GM18511 (cell line): ENCODE measurements around the gene SPOCD1.

Experiments
- ATAC-seq: cut with Tn5 transposase; IDR thresholded peaks from one replicate; pipeline ENCODE4 v1.9.1; 2021; ENCODE audit warnings: mild to moderate bottlenecking, moderate library complexity; ENCODE audit not compliant: unreplicated experiment

SPOCD1 gene

DNA sequence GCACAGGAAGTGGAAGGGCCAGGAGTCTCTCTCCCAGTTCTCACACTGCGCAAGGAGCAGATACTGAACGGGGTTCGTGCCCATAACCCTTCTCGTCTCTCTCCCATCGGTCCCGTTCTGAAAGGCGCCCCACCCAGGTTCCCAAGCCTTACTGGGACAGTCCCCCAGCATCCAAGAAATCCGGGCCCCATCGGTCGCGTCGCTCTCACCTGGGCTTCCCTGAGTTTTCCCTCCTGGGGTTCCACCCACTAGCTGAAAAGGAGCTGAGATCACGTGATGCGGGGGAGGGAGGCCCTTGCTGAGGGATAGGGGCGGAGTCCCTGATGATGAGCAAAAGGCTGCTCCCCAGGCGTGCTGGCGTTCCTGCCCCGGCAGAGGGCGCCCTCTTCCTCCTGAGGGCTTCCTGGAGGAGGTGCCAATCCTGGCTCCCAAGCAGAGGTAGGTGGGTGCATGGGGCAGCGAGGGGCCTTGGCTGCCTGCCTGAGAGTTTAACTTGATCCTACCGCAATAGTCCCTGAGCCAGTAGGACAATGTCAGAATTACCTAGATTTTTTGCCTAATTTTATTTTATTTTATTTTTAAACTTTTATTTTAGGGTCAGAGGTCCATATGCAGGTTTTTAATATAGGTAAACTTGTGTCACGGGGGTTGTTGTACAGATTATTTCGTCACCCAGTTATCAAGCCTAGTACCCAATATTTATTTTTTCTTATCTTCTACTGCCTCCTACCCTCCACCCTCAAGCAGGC, at the start of gene SPOCD1:
TSS of gene SPOCD1 (minus strand) at position 271 of the 749 bp plus-strand sequence. CDS start 689 bp downstream, outside the sequence.
- ATAC-seq: no peak

DNA sequence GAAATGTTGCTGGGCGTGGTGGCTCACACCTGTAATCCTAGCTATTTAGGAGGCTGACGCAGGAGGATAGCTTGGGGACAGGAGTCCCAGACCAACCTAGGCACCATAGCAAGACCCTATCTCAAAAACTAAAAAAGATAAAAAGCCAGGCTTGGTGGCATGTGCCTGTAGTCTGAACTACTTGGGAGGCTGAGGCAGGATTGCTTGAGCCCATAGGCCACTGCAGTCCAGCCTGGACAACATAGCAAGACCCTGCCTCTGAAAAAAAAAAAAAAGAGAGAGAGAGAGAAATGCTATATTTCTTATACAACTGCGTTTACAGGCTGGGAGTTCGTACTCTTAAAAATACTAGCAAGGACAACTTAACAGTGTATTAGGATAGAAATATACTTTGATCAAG, 46.2 kb upstream of the SPOCD1 start:
- ATAC-seq: no peak

- ATAC-seq: no peak
Measured at GRCh38 chr1:31861346-31861745, 45.5 kb upstream of the SPOCD1 start.

- ATAC-seq: no peak
Measured at GRCh38 chr1:31860581-31860980, 44.8 kb upstream of the SPOCD1 start.

- no peak for ATAC-seq
Measured at GRCh38 chr1:31859719-31860118, 43.9 kb upstream of the SPOCD1 start.

DNA sequence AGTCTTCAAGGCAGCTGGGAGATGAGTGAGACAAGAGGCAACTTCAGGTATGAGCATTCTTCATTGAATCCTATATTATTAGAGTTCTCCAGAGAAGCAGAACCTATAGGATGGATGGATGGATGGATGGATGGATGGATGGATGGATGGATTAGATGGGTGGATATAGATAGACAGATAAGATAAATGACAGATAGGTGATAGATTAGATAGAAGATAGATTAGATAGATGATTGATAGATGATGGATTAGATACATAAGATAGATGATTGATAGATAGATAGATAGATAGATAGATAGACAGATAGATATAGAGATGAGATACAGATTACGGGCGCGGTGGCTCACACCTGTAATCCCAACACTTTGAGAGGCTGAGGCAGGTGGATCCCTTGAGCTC, 43.2 kb upstream of the SPOCD1 start:
- no peak for ATAC-seq

DNA sequence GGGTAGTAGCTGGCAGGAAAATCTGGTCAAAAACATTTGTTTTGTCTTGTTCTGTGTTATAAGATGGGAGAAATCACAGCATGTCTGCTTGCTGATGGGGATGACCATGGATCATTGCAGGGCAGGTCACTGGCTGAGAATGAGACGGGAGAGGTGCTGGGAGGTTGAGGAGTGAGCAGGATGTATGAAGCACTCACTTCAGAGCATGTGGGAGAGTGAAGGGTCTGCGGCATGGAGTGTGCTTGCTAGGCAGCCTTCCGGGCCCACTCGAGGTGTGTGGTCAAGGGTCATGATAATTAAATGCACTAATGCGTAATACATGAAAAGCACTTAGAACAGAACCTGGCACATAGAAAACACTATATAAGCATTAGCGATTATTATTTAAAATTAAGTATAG, 42.0 kb upstream of the SPOCD1 start:
- ATAC-seq: no peak

DNA sequence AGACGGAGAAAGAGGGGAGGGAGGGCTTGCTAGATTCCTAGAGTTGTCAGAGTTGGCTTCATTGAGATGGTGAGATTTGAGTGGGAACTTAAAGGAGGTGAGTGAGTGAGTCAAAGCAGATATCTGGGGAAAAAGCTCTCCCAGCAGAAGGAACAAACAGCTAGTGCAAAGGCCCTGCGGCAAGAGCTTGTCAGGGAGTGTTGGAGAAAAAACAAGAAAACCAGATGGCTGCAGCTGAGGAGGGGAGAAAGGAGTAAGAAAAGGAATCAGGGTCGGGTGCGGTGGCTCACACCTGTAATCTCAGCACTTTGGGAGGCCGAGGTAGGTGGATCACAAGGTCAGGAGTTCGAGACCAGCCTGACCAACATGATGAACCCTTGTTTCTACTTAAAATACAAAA, 40.3 kb upstream of the SPOCD1 start:
- ATAC-seq: no peak

DNA sequence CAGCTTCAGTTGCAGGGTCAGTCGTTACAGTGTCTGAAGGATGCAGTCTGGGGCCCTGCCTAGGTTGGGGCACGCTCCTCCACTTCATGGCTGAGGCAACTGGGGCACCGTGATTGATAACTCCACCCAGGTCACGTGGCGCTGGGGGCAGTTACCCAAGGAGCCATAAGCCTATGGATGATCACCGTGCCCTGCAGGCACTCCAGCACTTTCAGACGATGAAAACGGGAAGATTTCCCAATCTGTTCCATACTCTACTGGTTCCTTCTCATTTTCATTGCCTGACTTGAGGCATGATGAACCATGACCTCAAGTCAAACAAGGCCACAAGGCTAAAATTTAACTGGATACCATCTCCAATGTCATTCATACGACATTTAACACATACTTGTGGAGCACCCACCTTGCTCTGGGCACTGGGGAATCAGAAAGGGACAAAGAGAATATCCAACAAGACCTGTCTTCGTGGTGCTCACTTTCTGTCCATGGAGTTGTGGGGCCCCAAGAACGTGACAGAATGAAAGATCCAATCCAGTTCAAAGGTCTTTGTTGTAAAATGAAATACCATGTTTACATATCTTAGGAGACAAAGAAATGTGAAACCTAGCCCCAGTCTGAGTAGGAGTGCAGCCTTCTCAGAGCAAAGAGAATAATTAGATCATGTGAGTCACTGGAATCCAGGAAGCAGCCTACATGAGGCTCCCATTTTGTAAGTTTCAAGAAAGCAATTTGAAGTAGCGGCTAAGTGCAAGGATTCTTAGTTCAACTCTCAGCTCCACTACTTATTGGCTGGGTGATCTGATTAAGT, 39.4 kb upstream of the SPOCD1 start:
- no peak for ATAC-seq

- ATAC-seq: no peak
Measured at GRCh38 chr1:31849653-31850052, 33.8 kb upstream of the SPOCD1 start.

DNA sequence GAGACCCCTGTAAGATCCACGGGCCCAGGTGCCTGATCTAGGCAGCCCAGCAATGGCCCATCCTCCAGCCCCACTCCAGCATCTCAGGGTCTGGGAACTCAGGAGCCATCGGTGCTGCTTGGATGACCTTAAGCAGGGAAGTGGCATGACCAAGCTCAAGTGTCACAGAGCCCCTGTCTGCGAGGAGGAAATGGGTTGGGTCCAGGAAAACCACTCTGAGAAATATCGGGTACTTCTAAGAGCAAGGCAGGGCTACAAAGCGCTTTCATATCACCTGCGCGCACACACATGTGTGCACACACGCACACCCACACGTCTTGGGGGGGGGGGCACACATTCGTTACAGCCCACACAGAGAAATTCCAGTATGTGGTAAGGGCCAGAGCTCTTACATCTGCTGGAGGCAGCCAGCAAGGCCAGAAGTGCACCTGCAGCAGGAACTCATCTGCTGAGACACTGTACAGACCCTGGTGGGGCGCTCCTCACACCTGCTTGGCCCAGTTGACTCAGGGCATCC, 32.6 kb upstream of the SPOCD1 start:
- no peak for ATAC-seq

- no peak for ATAC-seq
Measured at GRCh38 chr1:31846484-31846883, 30.7 kb upstream of the SPOCD1 start.

DNA sequence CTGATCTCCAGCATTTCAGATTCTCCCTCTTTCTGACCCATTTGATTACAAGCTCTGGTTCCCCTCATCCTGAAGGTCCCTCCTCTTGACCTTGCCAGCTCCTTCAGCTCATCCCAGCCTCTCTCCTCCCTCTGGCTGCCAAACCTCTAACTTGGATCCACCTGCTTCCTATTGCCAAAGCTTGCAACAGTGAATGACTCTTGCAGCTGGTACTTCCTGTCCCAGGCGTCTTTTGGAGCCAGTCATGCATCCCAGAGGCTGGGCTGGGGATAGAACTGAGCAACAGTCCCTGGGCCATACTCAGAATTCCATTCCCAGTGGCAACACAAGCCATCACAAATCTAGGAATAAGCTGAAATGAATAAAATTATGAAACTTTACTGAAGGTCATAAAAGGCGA, 27.7 kb upstream of the SPOCD1 start:
- no peak for ATAC-seq

GRCh38 chr1:31839662-31840343, 24.0 kb upstream of the SPOCD1 start:
- ATAC-seq: no peak

DNA sequence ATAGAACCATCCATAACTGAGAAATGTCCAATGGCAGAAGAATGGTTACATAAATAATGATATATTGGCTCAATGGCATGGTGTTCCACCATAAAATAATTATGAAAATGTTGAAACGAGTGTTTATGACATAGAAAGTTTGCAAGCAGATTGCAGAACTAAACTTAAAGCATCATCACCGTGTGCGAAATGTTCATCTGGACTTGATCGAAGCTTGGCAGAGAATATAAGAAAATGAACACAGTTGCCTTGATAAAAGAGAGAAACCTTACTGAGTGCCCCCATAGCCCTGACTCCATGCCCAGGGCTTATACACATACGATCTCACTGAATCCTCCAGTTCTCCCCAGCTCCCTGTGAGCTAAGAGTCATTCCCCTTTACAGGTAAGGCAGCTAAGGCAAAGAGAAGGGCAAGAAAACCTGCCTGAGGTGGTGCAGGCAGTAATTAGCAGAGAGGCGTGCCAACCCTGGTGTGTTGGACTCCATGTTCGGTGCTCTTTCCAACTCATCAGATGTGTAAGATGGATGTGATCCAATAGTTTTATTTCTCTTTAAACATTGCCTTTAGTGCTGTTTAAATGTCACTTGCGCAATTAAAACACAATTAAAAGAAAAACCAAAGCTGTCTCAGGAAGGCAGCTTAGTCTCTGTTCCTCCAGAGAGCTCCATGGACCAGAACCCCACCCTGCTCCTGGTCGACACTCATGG, 21.8 kb upstream of the SPOCD1 start:
- ATAC-seq: no peak

- no peak for ATAC-seq
Measured at GRCh38 chr1:31836638-31837037, 20.8 kb upstream of the SPOCD1 start.

DNA sequence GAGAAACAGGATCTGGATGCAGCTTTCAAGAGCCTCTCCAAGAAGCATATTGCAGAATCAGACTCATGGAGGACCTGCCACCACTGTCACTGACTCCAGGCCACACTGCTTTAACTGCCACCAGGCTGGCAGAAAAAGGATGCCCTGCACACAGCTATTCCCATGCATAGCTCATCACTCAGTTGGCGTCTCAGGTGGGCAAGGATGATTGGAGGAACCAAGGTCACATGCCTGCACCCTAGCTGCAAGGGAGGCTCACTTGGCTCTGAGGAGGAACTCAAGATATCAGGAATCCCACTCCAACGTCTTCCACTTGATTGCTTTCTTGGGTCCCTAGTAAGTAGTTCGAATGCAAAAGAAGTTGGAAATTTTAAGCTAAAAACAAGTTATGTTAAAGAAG, 19.6 kb upstream of the SPOCD1 start:
- ATAC-seq: no peak

- ATAC-seq: no peak
Measured at GRCh38 chr1:31834501-31834900, 18.7 kb upstream of the SPOCD1 start.

- no peak for ATAC-seq
Measured at GRCh38 chr1:31831397-31832378, 15.9 kb upstream of the SPOCD1 start.

DNA sequence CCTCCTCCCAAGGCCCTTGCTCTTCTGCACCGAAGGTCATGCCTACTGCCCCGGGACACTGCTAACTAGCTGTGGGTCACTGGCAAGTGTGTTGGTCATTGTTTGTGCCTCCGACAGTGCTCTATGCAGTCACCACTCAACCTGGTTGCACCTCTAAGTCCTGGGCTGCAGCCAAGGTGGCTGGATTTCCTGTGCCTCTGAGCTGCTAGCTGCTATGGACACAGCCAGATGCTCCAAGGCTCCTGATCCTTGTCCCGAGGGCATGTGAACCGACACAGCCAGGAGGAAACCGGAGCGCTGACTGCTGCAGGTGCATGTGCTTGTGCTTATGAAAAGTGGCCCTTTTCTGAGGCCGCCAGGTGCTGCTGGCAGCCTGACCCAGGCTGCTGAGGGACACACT, 14.7 kb upstream of the SPOCD1 start:
- ATAC-seq: no peak
